ENCODE results near the gene S100A11.
A peak's percentile ranks its signal among the peaks of the same experiment; 100 is the strongest.

The S100A11 gene

DNA sequence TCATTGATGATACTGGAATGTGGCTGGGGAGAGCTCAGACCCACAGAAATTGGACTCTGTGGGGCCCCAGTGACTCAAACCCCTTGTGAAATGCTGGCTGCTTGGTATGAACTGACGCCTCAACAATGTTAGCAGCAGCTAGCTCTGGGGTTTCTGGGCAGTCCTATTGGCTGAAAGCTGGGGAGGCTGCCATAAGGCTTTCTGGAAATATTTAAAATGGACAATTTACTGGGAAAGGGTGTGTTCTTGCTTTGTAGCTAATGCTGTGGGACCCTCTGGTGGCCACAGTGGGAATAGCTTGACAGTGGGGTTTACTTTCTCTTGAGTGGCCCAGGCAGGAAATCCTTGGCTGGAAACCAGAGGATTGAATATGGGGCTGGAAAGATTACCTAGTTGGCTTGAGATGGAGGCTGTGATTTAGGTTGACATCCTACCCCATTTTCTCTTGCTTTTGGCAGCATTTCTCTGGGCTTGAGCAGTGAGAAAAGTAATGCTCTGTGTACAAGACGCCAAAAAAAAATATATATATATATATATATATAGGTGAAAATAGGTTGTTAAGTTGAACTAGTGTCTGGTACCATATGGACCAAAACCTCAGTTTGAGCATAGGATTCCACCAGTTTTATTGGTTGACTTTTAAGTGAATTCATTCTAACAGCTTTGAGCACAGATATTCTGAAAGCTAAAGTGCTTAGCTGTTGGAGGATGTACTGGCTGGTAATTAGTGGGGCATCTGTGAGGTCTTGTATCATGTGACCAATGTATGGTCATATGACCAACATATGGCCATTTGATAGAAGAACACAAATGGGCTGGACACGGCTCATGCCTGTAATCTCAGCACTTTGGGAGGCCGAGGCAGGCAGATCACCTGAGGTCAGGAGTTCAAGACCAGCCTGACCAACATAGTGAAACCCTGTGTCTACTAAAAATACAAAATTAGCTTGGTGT is 34.9 kb downstream of the S100A11 start:
- TF ChIP-seq, protein P1, sequence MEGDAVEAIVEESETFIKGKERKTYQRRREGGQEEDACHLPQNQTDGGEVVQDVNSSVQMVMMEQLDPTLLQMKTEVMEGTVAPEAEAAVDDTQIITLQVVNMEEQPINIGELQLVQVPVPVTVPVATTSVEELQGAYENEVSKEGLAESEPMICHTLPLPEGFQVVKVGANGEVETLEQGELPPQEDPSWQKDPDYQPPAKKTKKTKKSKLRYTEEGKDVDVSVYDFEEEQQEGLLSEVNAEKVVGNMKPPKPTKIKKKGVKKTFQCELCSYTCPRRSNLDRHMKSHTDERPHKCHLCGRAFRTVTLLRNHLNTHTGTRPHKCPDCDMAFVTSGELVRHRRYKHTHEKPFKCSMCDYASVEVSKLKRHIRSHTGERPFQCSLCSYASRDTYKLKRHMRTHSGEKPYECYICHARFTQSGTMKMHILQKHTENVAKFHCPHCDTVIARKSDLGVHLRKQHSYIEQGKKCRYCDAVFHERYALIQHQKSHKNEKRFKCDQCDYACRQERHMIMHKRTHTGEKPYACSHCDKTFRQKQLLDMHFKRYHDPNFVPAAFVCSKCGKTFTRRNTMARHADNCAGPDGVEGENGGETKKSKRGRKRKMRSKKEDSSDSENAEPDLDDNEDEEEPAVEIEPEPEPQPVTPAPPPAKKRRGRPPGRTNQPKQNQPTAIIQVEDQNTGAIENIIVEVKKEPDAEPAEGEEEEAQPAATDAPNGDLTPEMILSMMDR (IDR thresholded peaks at IDR 0.05; ENCODE audit: borderline replicate concordance, control extremely low read depth, extremely low read depth, insufficient read depth, missing control alignments): peak; percentile 79
- in situ Hi-C loops (cut with MboI; ENCODE audit: low sequenced_read_pairs, unreplicated experiment): no loop called here
- peak; percentile 46 for DNase-seq (ENCODE audit: low spot score)

DNA sequence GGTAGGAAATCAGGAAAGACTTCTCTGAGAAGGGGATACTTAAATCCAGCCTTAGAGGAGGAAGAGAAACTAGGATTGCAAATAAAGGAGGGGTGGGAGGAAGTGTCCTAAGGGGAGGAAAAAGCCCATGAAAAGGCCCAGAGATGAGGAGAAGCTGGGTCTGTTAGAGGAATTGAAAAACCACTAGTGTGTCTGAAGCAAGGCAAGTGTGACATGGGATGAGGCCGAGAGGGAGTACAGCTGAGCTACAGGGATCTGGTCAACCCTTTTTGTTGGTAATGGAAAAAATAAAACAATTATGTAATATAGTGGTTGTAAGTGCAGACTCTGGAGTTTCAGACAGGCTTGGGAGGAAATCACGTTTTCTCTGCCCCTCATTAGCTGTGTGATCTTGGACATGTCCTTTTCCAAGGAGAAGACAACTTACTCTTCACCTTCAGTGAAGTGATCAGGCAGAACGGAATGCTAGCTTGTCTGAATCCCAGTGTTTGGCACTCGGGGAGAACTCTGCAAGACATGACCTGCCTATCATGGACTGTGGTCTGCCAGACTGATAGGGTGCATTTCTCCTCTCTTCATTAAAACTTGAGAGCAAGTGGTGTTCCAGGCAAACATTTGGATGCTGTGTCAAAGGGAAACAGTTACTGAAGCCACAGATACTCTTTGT is 35.7 kb downstream of the S100A11 start:
- DNase-seq (ENCODE audit: low spot score): no peak
- TF ChIP-seq, protein P1 (IDR thresholded peaks at IDR 0.05; ENCODE audit: borderline replicate concordance, control extremely low read depth, extremely low read depth, insufficient read depth, missing control alignments): no peak
- in situ Hi-C loops (cut with MboI; ENCODE audit: low sequenced_read_pairs, unreplicated experiment): no loop called here

DNA sequence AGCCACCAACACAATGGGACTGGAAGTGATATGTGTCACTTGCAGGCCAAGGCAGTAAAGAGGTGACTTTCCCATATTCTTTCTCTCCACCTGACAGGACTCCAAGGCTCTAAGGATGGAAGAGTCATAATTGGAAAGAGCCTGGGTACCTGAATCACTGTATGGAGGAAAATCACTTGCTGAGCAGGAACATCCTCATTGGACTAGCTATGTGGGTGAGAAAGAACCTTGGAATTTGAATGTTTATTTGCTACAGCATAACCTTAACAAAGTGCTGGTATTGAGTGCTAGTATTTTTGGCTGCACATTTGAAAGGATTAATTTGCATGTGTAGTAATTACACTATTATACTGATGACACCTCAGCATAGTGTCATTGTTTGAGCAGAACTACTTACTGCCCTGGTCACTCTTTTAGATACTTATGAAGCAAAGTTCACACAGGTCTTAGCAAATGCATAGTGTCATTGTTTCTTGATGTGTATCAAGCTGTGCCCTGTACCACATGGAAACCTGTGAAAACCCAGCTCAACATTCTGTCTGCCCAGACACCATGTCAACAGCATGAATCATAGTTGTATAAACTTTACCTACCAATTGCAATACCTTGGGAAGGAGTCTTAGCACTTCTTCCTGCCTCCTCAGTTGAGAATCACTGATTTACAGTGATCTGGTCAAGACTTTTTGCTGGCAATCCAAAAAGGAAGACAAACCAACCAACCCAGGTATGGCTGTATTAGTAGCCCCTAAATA is 38.0 kb downstream of the S100A11 start:
- no peak for DNase-seq (ENCODE audit: low spot score)
- in situ Hi-C loops (cut with MboI; ENCODE audit: low sequenced_read_pairs, unreplicated experiment): loop anchor here (10.0 kb wide), 1 partner anchor 64 kb away; no protein-coding TSS in a partner anchor
- TF ChIP-seq, protein P1 (IDR thresholded peaks at IDR 0.05; ENCODE audit: borderline replicate concordance, control extremely low read depth, extremely low read depth, insufficient read depth, missing control alignments): no peak

DNA sequence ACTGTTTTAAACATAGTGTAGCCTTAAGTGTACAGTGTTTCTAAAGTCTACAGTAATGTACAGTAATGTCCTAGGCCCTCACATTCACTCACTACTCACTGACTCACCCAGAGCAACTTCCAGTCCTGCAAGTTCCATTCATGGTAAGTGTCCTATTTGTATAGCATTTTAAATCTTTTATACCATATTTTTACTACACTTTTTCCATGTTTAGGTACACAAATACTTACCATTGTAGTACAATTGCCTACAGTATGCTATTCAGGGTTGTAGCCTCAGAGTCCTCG is 39.6 kb downstream of the S100A11 start:
- no peak for DNase-seq (ENCODE audit: low spot score)
- in situ Hi-C loops (cut with MboI; ENCODE audit: low sequenced_read_pairs, unreplicated experiment): loop anchor here (10.0 kb wide), 1 partner anchor 62 kb away; no protein-coding TSS in a partner anchor
- TF ChIP-seq, protein P1 (IDR thresholded peaks at IDR 0.05; ENCODE audit: borderline replicate concordance, control extremely low read depth, extremely low read depth, insufficient read depth, missing control alignments): no peak

DNA sequence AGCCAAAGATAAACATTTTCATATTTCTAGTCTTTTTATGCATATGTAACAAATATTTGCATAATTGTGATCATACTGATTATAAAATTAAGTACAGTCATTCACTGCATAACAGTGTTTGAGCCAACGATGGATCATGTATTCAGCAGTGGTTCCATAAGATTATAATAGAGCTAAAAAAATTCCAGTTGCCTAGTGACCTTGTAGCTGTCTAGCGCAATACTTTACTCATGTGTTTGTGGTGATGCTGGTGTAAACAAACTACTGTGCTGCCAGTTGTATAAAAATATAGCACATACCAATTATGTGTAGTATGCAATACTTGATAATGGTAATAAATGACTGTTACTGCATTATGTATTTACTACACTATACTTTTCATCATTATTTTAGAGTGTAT is 41.0 kb downstream of the S100A11 start:
- in situ Hi-C loops (cut with MboI; ENCODE audit: low sequenced_read_pairs, unreplicated experiment): loop anchor here (10.0 kb wide), 1 partner anchor 61 kb away; no protein-coding TSS in a partner anchor
- DNase-seq (ENCODE audit: low spot score): no peak
- TF ChIP-seq, protein P1 (IDR thresholded peaks at IDR 0.05; ENCODE audit: borderline replicate concordance, control extremely low read depth, extremely low read depth, insufficient read depth, missing control alignments): no peak

DNA sequence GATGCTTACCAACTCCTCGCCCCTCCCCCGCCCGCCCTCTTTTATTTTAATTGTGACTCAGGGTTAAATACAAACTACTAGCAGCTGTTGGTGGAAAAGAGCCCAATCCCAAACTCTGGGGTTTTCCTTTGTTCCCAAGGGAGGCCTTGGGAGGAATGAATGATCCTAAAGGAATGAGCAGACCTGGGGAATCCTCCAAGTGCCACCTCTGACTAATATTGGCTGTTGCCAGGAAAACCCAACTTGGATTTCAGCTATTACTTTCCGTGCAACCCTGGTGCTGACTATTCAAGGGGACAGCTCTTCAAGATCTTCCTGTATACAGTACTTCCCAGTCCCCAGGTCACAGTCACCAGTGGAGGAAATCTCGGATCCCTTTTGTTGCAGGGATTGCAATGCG is 41.8 kb downstream of the S100A11 start:
- in situ Hi-C loops (cut with MboI; ENCODE audit: low sequenced_read_pairs, unreplicated experiment): loop anchor here (10.0 kb wide), 1 partner anchor 60 kb away; no protein-coding TSS in a partner anchor
- DNase-seq (ENCODE audit: low spot score): no peak
- TF ChIP-seq, protein P1 (IDR thresholded peaks at IDR 0.05; ENCODE audit: borderline replicate concordance, control extremely low read depth, extremely low read depth, insufficient read depth, missing control alignments): no peak
